RPMI7951 (cell line): ENCODE measurements around the gene CA10. TPM values are rescaled to one million over a fixed set of nuclear protein-coding genes. Genes with fewer than 3 reads are reported as not detected.
A peak's percentile ranks its signal among the peaks of the same experiment; 100 is the strongest.

ENCODE experiments used
- DNase-seq: peaks from one replicate; pipeline ENCODE4 v3.0.0-alpha.2; 2012; ENCODE audit warnings: low read depth
- total RNA-seq: library from RNA; depleted of rRNA; stranded (reverse); fragments of >200 nt; shearing (Covaris generic); gene quantifications from 2 replicates; pipeline ENCODE4 v1.2.3, GENCODE V29; 2014

Gene CA10
- total RNA-seq, 1 experiment from 2014 or later: not detected

DNA sequence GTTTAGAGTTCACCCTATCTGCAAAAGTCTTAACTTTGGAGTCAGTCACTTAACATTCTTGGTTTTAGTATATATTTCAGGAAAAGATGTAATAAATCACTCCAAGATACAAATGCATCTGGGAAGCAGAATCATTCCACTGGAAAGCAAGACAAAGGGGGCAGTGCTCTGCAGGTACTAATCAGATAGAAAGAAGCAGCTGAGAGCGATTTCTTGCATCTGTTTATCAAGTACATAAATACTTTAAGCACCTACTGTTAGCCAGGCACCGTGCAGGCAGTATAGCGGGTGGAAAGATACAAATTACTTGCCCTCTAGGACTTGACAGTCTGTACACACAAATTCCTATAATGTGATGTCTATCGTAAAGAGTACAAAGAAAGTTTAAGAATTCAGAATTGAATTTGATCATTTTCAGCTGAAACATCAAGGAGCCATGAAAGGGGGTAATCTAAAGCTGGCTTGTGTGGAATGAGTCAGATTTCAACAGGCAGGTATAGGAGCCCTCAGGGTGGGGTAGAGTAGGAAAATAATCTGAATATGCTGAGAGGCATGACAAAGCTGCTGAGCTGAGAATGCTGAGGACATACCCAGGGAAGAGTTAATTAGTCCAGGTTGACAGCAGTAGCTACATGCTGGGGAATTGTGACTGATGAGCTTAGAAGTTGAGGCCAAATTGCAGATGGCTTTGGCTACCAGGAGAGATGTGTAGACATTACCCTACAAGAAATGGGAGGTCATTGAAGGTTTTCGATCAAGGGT, 110.2 kb downstream of the CA10 start:
- no peak for DNase-seq

DNA sequence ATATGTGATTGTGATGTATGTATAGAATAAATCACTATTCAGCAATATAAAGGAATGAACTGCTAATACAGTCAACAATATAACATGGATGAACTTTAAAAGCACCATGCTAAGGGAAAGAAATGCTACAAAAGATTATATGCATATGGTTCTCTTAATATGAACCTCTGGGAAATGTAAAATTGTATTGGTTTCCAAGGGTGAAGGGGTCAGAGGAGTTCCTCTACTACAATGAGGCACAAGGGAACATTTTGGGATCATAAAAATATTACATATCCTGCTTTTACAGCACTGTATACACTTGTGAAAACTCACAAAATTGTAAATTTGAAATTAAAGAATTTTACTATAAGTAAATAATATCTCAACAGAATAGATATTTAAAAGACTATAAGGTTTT, 111.4 kb downstream of the CA10 start:
- DNase-seq: no peak

DNA sequence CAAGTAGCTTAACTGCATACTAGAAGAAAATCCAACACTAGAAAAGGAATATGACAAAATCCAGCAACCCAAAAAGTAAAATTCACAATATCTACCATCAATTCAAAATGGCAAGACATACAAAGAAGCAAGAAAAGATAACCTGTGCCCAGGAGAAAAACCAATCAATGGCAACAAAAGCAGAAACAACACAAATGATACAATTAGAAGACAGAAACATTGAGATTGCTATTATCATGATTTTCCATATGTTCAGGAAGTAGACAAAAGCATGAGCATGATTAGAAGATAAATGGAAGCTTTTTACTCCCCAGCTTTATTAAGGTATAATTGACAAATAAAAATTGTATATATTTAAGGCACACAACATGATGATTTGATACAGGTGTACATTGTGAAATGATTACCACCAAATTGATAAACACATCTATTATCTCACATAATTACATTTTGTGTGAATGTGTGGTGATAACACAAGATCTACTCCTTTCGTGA, 117.3 kb downstream of the CA10 start:
- DNase-seq: no peak

GRCh38 chr17:52036416-52036815, 122.1 kb downstream of the CA10 start:
- DNase-seq: no peak

DNA sequence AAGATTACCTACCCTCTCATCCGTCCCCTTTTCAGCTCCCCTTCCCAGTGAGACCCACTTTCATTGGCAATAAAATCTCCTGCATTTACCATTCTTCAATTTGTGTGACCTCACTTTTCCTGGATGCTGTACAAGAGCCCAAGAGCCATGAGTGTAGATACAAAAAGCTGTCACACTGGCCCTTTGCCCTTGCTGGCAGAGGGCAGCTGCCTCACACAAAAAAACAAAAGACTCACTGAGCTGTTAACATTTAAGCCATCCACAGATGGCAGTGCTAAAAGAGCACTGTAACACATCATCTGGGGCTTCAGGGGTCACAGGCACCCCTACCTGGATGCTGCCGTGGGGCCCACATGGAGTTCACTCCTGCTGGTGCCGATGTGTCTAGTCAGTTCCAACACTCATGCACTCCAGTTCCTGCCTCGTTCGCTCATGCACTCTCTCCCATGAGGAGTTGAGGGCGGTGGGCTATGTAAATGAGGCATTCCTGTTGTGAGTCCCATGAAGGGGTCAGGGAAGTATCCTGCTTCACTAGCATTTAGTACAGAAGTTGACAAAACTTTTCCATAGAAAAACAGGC, 123.1 kb downstream of the CA10 start:
- DNase-seq: no peak

GRCh38 chr17:52032454-52032853, 126.1 kb downstream of the CA10 start:
- DNase-seq: no peak

- DNase-seq: no peak
Observed at GRCh38 chr17:52030052-52030451, 128.5 kb downstream of the CA10 start.

DNA sequence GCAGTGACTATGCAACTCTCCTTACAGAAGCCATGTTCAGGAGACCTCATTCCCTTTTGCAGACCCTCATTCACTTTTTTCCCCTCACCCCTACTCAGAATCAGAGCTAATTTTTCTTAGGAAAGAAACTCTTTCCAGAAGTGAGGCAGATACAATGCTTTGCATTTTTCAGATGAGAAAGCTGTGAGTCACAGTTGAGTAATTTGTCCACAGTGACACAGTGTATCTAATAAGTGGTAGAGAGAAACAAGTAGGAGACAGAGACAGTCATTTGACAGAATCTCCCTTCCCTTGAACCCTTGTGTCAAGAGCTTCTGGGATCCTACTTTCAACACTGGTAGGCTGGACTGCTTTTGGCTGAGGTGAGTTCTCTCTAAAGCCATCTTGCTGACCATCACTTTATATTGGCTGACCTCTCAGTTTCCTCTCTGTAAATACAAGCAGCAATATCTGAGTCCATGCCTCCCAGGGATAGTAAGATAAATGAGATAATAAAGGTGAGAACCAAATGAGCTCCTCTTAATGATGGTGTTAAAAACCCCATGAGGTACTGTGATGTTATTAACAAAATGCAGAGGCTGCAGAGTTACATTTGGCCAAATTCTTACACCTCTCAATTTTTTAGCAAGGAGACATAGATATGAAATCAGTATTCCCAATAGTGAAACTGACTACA, 130.8 kb downstream of the CA10 start:
- peak; percentile 14 for DNase-seq

DNA sequence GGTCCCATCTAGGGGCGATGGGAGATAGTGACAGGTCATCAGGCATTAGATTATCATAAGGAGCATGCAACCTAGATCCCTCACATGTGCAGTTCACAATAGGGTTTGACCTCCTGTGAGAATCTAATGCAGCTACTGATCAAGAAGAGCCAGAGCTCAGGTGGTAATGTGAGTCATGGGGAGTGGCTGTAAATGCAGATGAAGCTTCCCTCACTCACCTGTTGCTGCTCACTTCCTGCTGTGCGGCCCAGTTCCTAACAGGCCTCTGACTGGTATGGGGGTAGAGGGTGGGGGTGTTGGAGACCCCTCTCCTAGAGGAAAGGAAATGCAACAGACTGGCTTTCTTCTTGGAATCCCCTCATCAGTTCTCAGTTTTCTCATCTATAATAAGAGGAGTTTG, 131.4 kb downstream of the CA10 start:
- no peak for DNase-seq

DNA sequence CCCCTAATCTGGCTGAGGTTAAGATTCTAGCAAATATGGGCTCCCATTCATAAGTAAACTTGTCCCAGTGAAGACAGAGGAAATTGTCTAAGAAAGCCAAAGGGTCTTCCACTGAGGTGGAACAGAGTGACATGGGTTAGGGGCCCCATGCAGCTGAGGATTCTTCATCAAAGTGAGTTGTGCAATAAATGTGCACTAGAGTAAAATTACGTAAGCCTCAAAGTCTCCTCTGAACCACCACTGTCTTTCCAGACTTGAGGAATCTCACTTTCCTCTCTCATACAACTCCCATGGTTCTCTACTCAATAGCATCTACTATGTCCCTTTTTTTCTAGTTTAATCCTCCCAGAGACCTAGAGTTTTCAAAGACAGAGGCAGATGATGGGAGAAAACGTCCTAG, 132.4 kb downstream of the CA10 start:
- no peak for DNase-seq

- no peak for DNase-seq
Observed at GRCh38 chr17:52025236-52025635, 133.3 kb downstream of the CA10 start.

GRCh38 chr17:52024300-52024870, 134.1 kb downstream of the CA10 start:
- DNase-seq: no peak

- DNase-seq: no peak
Observed at GRCh38 chr17:52011064-52011463, 147.4 kb downstream of the CA10 start.

GRCh38 chr17:51999654-52000053, 158.9 kb downstream of the CA10 start:
- DNase-seq: no peak

GRCh38 chr17:51997723-51998122, 160.8 kb downstream of the CA10 start:
- DNase-seq: no peak

GRCh38 chr17:51995797-51996403, 162.6 kb downstream of the CA10 start:
- no peak for DNase-seq

DNA sequence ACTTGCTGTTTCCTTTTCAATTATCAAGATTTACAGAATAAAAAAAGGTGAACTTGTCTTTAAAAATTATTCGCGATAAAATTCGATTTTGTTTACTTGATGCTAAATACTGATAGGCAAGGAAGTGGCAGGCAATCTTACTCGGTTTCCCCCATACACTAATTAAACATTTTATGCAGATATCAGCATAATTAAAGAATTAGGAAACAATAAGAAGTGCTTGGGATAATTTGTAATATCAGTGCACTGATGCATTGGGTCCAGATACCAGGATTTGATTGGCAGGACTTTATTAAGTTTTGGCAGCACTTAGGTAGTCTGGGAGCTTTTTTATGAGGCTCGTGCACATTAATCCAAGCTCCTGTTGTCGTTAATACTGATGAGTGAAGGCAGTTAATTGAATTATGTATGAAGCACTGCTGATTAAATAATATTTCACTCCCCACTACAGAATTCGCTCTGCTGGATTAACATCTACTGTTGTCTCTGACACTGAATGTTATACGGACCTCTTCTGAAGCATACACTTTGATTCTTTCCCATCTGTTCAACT, 165.6 kb downstream of the CA10 start:
- no peak for DNase-seq

GRCh38 chr17:51971121-51971520, 187.4 kb downstream of the CA10 start:
- DNase-seq: no peak

GRCh38 chr17:51961689-51962088, 196.8 kb downstream of the CA10 start:
- DNase-seq: no peak

- DNase-seq: no peak
Observed at GRCh38 chr17:51957786-51958185, 200.7 kb downstream of the CA10 start.

DNA sequence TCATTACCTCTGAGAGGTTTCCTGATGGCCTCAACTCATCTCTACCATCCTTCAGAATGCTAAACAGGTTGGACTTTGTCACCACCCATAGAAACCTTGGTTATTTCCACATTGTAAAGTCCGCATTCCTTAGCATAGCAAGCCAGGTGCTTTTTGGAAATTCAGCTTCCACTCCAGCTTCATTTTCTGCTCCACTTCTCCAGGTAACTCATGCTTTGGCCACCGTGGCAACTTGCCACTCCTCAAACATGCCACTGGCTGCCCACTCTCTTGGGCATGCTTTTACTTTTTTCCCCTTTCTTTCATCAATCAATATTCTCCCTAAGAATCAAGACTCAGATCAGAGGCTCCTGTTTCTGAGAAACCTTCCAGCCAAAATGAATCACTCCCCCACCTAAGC, 203.3 kb downstream of the CA10 start:
- DNase-seq: no peak

- DNase-seq: no peak
Observed at GRCh38 chr17:51954232-51954765, 204.2 kb downstream of the CA10 start.
